ENCODE data around the gene TCL1B.

TCL1B gene, protein sequence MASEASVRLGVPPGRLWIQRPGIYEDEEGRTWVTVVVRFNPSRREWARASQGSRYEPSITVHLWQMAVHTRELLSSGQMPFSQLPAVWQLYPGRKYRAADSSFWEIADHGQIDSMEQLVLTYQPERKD

DNA sequence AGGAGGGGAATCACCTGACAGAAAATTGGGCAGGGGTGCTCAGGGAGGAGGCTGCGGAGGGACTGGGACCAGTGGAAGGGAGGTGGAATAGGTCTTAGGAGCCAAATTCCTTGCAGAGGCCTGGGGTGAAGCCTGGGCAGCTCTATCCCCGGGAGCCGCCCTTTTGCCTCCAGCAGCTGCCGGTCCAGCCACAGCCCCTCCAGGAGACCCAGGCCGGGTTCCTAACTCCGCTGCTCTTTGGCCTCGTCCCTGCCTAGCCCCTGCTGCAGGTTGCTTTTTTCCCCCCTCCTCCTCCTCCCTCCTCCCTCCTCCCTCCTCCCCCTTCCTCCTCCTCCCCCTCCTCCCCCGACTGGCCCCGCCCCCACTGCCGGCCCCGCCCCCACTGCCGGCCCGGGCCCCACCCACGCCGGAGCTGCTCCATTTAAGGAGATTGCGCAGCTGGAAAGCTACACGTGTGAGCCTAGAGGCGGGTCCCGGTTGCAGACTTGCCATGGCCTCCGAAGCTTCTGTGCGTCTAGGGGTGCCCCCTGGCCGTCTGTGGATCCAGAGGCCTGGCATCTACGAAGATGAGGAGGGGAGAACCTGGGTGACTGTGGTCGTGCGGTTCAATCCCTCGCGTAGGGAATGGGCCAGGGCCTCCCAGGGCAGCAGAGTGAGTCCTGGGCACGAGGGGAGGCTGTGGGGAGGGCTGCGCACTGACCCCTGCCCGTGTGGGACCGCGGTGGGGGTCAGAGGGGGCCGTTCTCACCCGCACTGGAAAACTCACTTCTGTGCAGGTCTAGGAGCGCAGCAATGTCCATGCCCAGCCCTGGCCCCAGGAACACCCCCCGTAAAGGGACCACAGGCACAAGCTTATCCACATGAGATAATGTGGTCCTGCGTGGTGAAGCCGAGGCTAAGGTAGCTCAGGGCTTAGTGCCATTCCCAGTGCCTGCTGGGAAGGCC lies at the start of gene TCL1B:
Gene TCL1B (plus strand): TSS at position 449 of the 945 bp plus-strand sequence. CDS start 42 bp downstream, at position 491.
- H3K4me3 ChIP-seq (ENCODE audit: low read depth, low read length), result no peak within 1 kb of the TSS
- DNase-seq (ENCODE audit: low read depth), result no peak
- TF ChIP-seq, protein P1, sequence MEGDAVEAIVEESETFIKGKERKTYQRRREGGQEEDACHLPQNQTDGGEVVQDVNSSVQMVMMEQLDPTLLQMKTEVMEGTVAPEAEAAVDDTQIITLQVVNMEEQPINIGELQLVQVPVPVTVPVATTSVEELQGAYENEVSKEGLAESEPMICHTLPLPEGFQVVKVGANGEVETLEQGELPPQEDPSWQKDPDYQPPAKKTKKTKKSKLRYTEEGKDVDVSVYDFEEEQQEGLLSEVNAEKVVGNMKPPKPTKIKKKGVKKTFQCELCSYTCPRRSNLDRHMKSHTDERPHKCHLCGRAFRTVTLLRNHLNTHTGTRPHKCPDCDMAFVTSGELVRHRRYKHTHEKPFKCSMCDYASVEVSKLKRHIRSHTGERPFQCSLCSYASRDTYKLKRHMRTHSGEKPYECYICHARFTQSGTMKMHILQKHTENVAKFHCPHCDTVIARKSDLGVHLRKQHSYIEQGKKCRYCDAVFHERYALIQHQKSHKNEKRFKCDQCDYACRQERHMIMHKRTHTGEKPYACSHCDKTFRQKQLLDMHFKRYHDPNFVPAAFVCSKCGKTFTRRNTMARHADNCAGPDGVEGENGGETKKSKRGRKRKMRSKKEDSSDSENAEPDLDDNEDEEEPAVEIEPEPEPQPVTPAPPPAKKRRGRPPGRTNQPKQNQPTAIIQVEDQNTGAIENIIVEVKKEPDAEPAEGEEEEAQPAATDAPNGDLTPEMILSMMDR (IDR thresholded peaks at IDR 0.05; ENCODE audit: low read depth, low read length, missing control alignments), result no peak

DNA sequence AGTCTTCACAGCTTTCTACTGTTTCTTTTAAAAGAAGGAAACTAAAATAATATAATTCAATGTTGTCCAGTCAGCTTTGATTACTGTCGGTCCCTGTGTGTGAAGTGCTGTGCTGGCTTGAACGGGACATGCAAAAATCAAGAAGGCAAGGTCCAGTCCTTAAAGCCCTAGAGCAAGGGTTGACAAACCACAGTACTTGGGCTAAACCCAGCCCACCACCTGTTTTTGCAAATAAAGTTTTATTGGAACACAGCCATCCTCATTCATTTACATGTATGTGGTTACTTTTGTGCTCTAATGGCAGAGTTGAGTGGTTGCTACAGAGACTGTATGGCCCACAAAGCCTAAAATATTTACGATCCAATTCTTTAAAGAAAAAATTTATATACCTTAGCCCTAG lies 41.2 kb upstream of the TCL1B start:
- TF ChIP-seq, protein P1 (IDR thresholded peaks at IDR 0.05; ENCODE audit: low read depth, low read length, missing control alignments), result no peak
- H3K4me3 ChIP-seq (ENCODE audit: low read depth, low read length), result no peak overlapping the region
- no peak for DNase-seq (ENCODE audit: low read depth)

DNA sequence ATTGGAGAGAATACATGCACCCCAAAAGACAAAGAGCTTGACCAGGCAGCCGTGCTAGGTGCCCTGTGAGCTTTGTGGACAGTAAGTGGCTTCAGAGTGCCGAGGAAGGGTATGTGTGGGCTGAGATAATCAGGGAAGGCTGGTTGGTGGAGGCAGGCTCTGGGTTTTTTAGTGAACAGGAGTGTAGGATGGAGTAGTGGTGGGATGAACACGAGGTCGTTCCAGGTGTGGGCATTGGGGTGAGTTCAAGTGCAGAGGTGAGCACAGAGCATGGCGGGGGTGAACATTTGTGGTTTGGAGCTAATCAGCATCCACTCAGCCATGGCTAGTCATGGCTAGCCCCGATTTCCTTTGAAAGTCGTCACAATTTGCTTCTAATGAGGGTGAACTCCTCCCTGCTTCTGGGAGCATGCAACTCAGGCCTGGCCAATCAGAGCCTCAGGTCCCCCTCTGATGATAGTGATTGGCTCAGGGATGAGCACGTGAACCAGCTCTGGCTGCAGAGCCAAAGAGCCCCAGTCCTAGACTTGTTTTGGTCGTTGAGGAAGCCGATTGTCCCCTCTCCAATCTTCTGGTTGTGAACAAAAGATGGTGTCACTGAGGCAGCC lies 40.7 kb upstream of the TCL1B start:
- no peak overlapping the region for H3K4me3 ChIP-seq (ENCODE audit: low read depth, low read length)
- TF ChIP-seq, protein P1 (IDR thresholded peaks at IDR 0.05; ENCODE audit: low read depth, low read length, missing control alignments), result no peak
- DNase-seq (ENCODE audit: low read depth), result no peak

DNA sequence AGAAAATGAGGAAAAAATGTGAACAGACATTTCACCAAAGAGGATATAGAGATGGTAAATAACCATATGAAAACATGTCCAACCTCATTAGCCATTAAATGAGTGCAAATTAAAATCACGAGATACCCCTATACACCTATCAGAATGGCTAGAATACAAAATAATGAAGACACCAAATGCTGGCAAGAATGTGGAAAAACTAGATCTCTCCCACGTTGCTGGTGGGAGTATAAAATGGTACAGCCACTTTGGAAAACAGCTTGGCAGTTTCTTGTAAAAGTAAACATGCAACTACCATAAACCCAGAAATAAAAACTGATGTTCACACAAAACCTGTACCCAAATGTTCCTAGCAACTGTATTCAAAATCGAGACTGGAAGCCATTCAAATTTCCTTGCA lies 38.3 kb upstream of the TCL1B start:
- no peak overlapping the region for H3K4me3 ChIP-seq (ENCODE audit: low read depth, low read length)
- DNase-seq (ENCODE audit: low read depth), result no peak
- TF ChIP-seq, protein P1 (IDR thresholded peaks at IDR 0.05; ENCODE audit: low read depth, low read length, missing control alignments), result no peak

DNA sequence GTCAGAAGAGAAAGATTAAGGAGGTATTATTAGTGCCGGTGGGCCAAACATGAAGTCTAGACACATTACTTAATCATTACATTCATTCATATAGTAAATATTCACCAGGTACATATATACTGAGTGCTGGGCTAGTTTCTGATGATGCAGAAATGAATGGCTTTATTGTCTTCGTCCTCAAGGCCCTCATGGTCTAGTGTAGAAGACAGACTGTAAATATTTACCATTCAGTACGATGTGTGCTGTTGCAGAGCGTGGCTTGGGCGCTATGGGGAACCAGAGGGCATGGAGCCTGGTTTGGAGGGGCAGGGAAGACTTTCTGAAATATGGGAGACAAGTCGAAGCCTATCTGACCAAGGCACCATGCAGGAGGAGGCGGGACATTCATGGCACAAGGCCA lies 37.0 kb upstream of the TCL1B start:
- no peak overlapping the region for H3K4me3 ChIP-seq (ENCODE audit: low read depth, low read length)
- TF ChIP-seq, protein P1 (IDR thresholded peaks at IDR 0.05; ENCODE audit: low read depth, low read length, missing control alignments), result no peak
- no peak for DNase-seq (ENCODE audit: low read depth)

DNA sequence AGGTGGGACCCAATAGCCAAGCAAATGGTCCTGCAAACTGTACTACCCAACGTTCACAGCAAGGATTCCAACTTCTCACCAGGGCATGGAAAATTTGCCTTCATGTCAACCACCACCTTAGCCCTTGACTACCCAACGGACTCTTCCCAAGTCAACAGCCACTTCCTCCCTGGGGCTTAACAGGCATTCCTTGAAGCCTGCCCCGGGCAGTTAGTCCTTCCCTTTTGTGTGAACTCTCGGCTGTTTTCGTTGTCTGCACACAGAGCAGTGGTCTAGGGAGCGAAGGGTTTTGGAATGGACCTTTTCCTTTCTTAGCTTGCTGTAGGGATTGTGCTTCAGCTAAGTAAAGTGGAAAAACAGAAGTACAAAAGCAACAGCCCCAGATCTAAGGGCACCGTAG lies 35.2 kb upstream of the TCL1B start:
- H3K4me3 ChIP-seq (ENCODE audit: low read depth, low read length), result no peak overlapping the region
- TF ChIP-seq, protein P1 (IDR thresholded peaks at IDR 0.05; ENCODE audit: low read depth, low read length, missing control alignments), result no peak
- DNase-seq (ENCODE audit: low read depth), result no peak
